Tibial nerve (tissue), 4 donors: ENCODE data around the gene ZFYVE19. TPM values are rescaled to one million over a fixed set of nuclear protein-coding genes. Genes with fewer than 3 reads are reported as not detected.
A peak's percentile ranks its signal among the peaks of the same experiment; 100 is the strongest.

Source experiments
- DNase-seq, 2 donors: peaks; one replicate each; pipeline ENCODE4 v3.0.0-alpha.2; 2019; ENCODE audit warnings: low spot score in 2 of 2
- H3K27ac ChIP-seq, 4 donors: fragments of 200-600 bp; sonication (generic) in 3 of 4; one replicate each; pipeline ENCODE4 v1.5.1; 2017 to 2019; ENCODE audit warnings: mild to moderate bottlenecking in 1 of 4
- H3K27me3 ChIP-seq, 2 donors: fragments of 200-600 bp; sonication (generic) in 1 of 2; one replicate each; pipeline versions ENCODE4 v1.5.1 to v1.6.0; 2017 to 2019
- H3K36me3 ChIP-seq, 3 donors: fragments of 200-600 bp; sonication (generic); one replicate each; pipeline ENCODE4 v1.5.1; 2018 to 2019
- H3K4me1 ChIP-seq, 4 donors: fragments of 200-600 bp; sonication (generic) in 3 of 4; one replicate each; pipeline ENCODE4 v1.5.1; 2017 to 2019
- H3K4me3 ChIP-seq, 4 donors: fragments of 200-600 bp; sonication (generic) in 3 of 4; one replicate each; pipeline ENCODE4 v1.5.1; 2017 to 2019; ENCODE audit warnings: mild to moderate bottlenecking in 1 of 4, moderate library complexity in 1 of 4
- H3K9me3 ChIP-seq, 4 donors: fragments of 200-600 bp; sonication (generic) in 3 of 4; one replicate each; pipeline ENCODE4 v1.5.1; 2017 to 2019
- EP300 ChIP-seq, 2 donors: sonication (generic); formaldehyde crosslinking; IDR thresholded peaks; one replicate each; pipeline ENCODE4 v1.6.1; 2017; ENCODE audit warnings: antibody characterized with exemption in 2 of 2, mild to moderate bottlenecking in 1 of 2
- POLR2A ChIP-seq, 2 donors: fragments of 450-650 bp; IDR thresholded peaks; one replicate each; pipeline ENCODE4 v1.6.1; 2017; ENCODE audit warnings: antibody characterized with exemption in 2 of 2, mild to moderate bottlenecking in 2 of 2, moderate library complexity in 2 of 2
- WGBS, 2 donors: methylation state at CpG; one replicate each; pipeline ENCODE4 v1.1.5; 2018; 5-methylcytosine and 5-hydroxymethylcytosine counted together
- total RNA-seq, 4 donors: library from RNA; depleted of rRNA; stranded (reverse); fragments of >200 nt; gene quantifications; one replicate each; pipeline ENCODE4 v1.1.0, GENCODE V29; 2016
- TF ChIP-seq, protein P1 (sequence below), 5 experiments: fragments of 200-600 bp in 3 of 5; fragments of 450-650 bp in 2 of 5; sonication (generic) in 3 of 5; IDR thresholded peaks; one replicate each; pipeline ENCODE4 v1.5.1; 2016 to 2019; ENCODE audit warnings: antibody characterized with exemption in 5 of 5, mild to moderate bottlenecking in 3 of 5, moderate library complexity in 2 of 5

ZFYVE19 gene
- total RNA-seq, 4 donors from 2014 or later: 19.0 to 48.5 (median 34.2) TPM

DNA sequence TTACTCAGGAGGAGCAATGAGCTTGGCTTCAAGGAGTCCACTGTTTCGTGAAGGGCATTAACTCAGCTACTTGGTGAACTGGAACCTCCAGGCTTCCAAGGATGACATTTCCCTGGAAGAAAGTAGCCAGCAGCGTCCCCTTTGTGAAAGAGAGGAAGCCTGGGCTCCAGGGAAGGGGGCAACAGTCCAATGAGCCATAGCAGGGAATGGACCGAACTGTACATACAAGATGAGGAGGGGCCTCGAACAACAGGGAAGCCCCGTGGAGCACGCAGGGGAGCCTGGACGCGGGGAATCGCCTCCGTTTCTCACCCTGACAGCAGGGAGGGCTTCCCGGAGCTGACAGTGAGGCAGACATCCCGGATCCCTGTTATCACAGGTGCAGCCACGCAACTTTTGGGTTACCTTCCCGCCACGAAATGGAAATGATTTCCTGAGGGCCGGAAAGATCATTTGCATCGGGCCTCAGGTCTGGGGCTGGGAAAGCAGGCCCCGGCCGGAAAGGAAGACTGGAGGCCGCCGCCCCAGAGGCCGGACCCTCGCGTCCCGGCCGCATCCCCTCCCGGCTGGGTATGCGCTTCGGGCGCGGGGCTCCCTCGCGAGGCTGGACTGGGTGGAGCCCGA, 36.5 kb downstream of the ZFYVE19 start:
- Histone ChIP-seq H3K4me1 (peaks cover 0 to 20% (median 11%) of the 10 kb centered on the region in 4 donors), H3K4me3 (peak overlapping the region; percentile 26 to 57 (median 43)), H3K9me3 (no peaks in the 10 kb centered on the region), H3K27ac (peak overlapping the region in 1 of 4 donors; percentile 69), H3K36me3 (no peaks in the 10 kb centered on the region), H3K27me3 (peaks cover 0 to 30% of the 10 kb centered on the region in 2 donors)
- no peak for DNase-seq
- no peak for TF ChIP-seq EP300 (IDR thresholded peaks at IDR 0.05)
- TF ChIP-seq POLR2A (IDR thresholded peaks at IDR 0.05): no peak
- TF ChIP-seq, protein P1, sequence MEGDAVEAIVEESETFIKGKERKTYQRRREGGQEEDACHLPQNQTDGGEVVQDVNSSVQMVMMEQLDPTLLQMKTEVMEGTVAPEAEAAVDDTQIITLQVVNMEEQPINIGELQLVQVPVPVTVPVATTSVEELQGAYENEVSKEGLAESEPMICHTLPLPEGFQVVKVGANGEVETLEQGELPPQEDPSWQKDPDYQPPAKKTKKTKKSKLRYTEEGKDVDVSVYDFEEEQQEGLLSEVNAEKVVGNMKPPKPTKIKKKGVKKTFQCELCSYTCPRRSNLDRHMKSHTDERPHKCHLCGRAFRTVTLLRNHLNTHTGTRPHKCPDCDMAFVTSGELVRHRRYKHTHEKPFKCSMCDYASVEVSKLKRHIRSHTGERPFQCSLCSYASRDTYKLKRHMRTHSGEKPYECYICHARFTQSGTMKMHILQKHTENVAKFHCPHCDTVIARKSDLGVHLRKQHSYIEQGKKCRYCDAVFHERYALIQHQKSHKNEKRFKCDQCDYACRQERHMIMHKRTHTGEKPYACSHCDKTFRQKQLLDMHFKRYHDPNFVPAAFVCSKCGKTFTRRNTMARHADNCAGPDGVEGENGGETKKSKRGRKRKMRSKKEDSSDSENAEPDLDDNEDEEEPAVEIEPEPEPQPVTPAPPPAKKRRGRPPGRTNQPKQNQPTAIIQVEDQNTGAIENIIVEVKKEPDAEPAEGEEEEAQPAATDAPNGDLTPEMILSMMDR (IDR thresholded peaks at IDR 0.05): no peak
- 14 to 29% methylated on average over 15 to 31 of the region's 34 CpGs for WGBS, 2 donors

DNA sequence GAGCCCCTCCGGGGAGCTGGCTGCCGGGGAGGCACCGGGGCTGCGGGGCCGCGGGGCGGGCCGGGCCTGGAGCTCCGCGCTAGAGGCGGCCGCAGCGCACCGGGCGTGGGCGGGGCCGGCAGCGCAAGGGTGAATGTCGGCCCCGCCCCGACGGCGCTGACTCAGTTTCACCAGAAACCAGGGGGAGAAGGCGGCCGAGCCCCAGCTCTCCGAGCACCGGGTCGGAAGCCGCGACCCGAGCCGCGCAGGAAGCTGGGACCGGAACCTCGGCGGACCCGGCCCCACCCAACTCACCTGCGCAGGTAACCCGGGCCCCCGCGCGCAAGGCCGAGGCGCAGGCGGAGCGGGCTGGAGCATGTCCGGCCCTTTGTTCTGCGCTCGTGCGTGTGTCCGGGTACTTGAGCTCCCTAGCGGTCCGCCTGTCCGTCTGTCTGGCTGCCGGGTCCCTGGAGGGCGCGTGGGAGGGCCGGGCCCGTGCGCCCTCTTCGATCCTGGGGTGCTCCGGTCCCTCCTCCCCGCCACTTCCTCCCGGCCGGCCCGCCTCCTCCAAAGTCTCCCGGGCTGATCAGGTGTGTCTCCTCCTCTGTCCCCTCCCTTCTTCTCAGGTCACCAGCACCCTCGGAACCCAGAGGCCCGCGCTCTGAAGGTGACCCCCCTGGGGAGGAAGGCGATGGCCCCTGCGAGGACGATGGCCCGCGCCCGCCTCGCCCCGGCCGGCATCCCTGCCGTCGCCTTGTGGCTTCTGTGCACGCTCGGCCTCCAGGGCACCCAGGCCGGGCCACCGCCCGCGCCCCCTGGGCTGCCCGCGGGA, 37.2 kb downstream of the ZFYVE19 start, which contains the start of gene SPINT1:
TSS of gene SPINT1 (plus strand) at position 164 of the 811 bp plus-strand sequence. CDS start at position 671, 507 bp downstream.
- 1% methylated on average over 19 to 25 of the region's 89 CpGs for WGBS, 2 donors
- H3K4me1 ChIP-seq: peaks cover 0 to 20% (median 11%) of the 10 kb centered on the region in 4 donors
- H3K27ac ChIP-seq: peak within 1 kb of the TSS in 1 of 4 donors; percentile 69
- no peak for DNase-seq
- peak within 1 kb of the TSS; percentile 26 to 57 (median 43) for H3K4me3 ChIP-seq
- H3K27me3 ChIP-seq: peaks cover 0 to 30% of the 10 kb centered on the region in 2 donors
- TF ChIP-seq, protein P1 (IDR thresholded peaks at IDR 0.05): no peak
- TF ChIP-seq EP300 (IDR thresholded peaks at IDR 0.05): no peak
- TF ChIP-seq POLR2A (IDR thresholded peaks at IDR 0.05): no peak
- no peaks in the 10 kb centered on the region for H3K9me3 ChIP-seq
- H3K36me3 ChIP-seq: no peaks in the 10 kb centered on the region

DNA sequence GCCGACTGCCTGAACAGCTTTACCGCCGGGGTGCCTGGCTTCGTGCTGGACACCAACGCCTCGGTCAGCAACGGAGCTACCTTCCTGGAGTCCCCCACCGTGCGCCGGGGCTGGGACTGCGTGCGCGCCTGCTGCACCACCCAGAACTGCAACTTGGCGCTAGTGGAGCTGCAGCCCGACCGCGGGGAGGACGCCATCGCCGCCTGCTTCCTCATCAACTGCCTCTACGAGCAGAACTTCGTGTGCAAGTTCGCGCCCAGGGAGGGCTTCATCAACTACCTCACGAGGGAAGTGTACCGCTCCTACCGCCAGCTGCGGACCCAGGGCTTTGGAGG, 37.8 kb downstream of the ZFYVE19 start:
- Histone ChIP-seq H3K27ac (peak overlapping the region in 1 of 4 donors; percentile 69), H3K36me3 (no peaks in the 10 kb centered on the region)

DNA sequence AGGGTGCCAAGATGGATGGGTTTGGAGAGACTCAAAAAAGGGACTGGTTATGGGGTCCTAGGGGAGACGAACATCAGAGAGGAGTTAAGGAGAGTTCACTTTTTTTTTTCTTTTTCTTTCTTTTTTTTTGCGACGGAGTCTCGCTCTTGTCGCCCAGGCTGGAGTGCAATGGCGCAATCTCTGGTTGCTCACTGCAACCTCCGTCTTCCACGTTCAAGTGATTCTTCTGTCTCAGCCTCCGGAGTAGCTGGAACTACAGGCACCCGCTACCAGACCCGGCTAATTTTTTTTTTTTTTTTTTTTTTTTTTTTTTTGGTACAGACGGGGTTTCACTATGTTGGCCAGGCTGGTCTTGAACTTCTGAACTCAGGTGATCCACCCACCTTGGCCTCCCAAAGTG, 38.1 kb downstream of the ZFYVE19 start:
- H3K4me3 ChIP-seq: peak overlapping the region in 3 of 4 donors; percentile 31 to 57 (median 55)
- H3K36me3 ChIP-seq: no peaks in the 10 kb centered on the region
- peaks cover 0 to 20% (median 11%) of the 10 kb centered on the region in 4 donors for H3K4me1 ChIP-seq
- peak overlapping the region in 1 of 4 donors; percentile 78 for H3K27ac ChIP-seq
- TF ChIP-seq POLR2A (IDR thresholded peaks at IDR 0.05): no peak
- TF ChIP-seq EP300 (IDR thresholded peaks at IDR 0.05): no peak
- TF ChIP-seq, protein P1 (IDR thresholded peaks at IDR 0.05): no peak
- WGBS, 2 donors: 61% methylated on average over 12 of the region's 12 CpGs
- H3K27me3 ChIP-seq: peaks cover 0 to 30% of the 10 kb centered on the region in 2 donors
- no peaks in the 10 kb centered on the region for H3K9me3 ChIP-seq
- no peak for DNase-seq

More for the DNA sequence above, 37.8 kb downstream of the ZFYVE19 start:
- WGBS, 2 donors: 1% methylated on average over 17 to 20 of the region's 28 CpGs
- Histone ChIP-seq H3K27me3 (peaks cover 0 to 30% of the 10 kb centered on the region in 2 donors), H3K4me1 (peaks cover 0 to 20% (median 11%) of the 10 kb centered on the region in 4 donors), H3K9me3 (no peaks in the 10 kb centered on the region), H3K4me3 (peak overlapping the region; percentile 26 to 57 (median 43))
- DNase-seq: no peak
- TF ChIP-seq POLR2A (IDR thresholded peaks at IDR 0.05): no peak
- TF ChIP-seq, protein P1 (IDR thresholded peaks at IDR 0.05): no peak
- TF ChIP-seq EP300 (IDR thresholded peaks at IDR 0.05): no peak
